Measurements from ENCODE around the gene ENDOD1.
A peak's percentile ranks its signal among the peaks of the same experiment; 100 is the strongest.

The ENDOD1 gene

DNA sequence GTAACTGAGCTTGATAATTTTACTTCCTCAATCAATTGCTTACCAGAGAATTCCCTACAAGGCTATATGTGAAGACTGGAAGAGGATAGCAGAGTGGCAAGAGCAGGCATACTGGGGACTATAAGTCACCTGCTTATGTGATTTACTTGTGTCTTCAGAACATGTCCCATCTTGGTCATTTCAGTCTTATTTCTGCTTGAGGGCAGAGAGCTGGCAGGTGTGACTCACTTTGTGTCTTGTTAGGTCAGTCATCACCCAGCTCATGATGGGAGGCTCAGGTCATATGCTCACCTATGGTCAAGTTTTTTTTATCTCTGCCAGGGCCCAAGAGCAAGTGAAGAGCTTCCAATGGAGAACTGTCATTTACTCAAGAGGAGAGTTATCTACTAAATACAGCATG lies 16.7 kb upstream of the ENDOD1 start:
- H3K4me1 ChIP-seq (ENCODE audit: low read depth, poor library complexity, severe bottlenecking), result peaks cover 34% of the 10 kb centered on the region

DNA sequence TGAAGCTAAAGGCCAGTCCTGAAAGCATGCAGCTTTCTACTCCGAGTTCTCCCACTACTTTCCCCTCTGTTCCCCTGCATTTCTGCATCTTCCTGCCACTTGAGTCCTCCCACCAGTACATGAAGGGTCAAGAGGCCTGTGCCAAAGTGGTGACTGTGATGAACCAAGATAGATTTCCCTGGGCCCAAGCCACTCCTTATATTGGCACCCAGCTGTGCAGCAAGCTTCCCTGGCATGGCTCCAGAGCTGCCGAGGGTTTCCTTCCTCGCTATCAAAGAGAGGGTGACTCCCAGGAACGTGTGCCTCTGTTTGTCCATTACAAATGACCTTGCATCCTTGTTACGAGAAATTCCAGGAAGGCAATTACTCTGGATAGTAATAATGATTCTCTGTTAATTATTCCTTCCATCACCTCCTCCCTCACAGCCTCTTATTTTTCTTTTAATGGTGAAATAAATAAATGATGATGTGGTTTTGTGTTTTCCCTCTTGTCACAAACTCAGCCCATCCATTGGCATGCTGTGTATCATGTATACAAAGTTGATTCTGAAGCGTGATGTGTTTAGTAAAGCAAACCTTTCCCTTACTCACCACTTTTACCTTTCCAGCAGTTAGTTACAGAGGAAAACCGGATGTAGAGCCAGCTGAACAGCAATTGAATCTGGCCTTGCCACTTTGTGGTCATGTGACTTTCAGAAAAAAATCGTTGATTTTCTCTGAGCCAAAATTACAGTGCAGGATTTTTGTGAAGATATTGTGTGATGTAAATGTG lies 14.7 kb upstream of the ENDOD1 start:
- no peaks in the 10 kb centered on the region for H4K20me1 ChIP-seq (ENCODE audit: insufficient read depth)
- H3K4me2 ChIP-seq, result no peak overlapping the region
- H3K9ac ChIP-seq, result no peak overlapping the region
- peaks cover 4% of the 10 kb centered on the region; the same call in 1 of the 2 replicates for H3K79me2 ChIP-seq (ENCODE audit: insufficient read depth, low read depth)
- TF ChIP-seq, protein P1, sequence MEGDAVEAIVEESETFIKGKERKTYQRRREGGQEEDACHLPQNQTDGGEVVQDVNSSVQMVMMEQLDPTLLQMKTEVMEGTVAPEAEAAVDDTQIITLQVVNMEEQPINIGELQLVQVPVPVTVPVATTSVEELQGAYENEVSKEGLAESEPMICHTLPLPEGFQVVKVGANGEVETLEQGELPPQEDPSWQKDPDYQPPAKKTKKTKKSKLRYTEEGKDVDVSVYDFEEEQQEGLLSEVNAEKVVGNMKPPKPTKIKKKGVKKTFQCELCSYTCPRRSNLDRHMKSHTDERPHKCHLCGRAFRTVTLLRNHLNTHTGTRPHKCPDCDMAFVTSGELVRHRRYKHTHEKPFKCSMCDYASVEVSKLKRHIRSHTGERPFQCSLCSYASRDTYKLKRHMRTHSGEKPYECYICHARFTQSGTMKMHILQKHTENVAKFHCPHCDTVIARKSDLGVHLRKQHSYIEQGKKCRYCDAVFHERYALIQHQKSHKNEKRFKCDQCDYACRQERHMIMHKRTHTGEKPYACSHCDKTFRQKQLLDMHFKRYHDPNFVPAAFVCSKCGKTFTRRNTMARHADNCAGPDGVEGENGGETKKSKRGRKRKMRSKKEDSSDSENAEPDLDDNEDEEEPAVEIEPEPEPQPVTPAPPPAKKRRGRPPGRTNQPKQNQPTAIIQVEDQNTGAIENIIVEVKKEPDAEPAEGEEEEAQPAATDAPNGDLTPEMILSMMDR (conservative IDR thresholded peaks at IDR 0.05; ENCODE audit: low read depth, low read length), result no peak
- no peaks in the 10 kb centered on the region for H3K27me3 ChIP-seq (ENCODE audit: insufficient read depth, low read depth)
- no peaks in the 10 kb centered on the region for H3K36me3 ChIP-seq (ENCODE audit: insufficient read depth)
- H2AFZ ChIP-seq (ENCODE audit: low read depth), result no peak overlapping the region
- H3K4me1 ChIP-seq (ENCODE audit: low read depth, poor library complexity, severe bottlenecking), result peaks cover 28% of the 10 kb centered on the region
- no peak overlapping the region for H3K27ac ChIP-seq
- H3K4me3 ChIP-seq (IDR thresholded peaks at IDR 0.05; ENCODE audit: insufficient read depth, low read depth, low read length), result no peak overlapping the region

More for the DNA sequence above, 16.7 kb upstream of the ENDOD1 start:
- H3K4me2 ChIP-seq, result no peak overlapping the region
- no peak overlapping the region for H2AFZ ChIP-seq (ENCODE audit: low read depth)
- no peak overlapping the region for H3K4me3 ChIP-seq (IDR thresholded peaks at IDR 0.05; ENCODE audit: insufficient read depth, low read depth, low read length)
- TF ChIP-seq, protein P1 (conservative IDR thresholded peaks at IDR 0.05; ENCODE audit: low read depth, low read length), result no peak
- H3K27me3 ChIP-seq (ENCODE audit: insufficient read depth, low read depth), result no peaks in the 10 kb centered on the region
- no peak overlapping the region for H3K9ac ChIP-seq
- H3K27ac ChIP-seq, result no peak overlapping the region
- no peaks in the 10 kb centered on the region for H4K20me1 ChIP-seq (ENCODE audit: insufficient read depth)
- no peaks in the 10 kb centered on the region for H3K36me3 ChIP-seq (ENCODE audit: insufficient read depth)
- H3K79me2 ChIP-seq (ENCODE audit: insufficient read depth, low read depth), result peaks cover 21% of the 10 kb centered on the region

DNA sequence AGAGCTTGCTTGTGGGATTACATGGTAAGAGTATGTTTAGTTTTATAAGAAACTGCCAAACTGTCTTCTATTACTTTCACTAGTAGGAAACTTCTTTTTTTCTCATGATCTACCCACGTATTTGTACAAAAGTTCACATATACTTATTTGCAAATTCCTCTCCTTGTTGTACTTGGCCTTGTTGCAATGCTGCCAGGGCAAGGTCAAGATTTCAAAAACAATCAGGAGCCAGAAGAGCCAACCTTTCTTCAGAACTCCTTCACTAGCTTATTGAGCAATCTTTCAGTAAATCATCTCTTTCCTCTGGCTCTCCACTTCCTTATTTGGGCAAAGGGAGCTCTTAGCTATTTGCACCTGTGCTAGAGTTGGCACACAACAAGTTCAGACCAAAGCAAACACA lies 13.2 kb upstream of the ENDOD1 start:
- Histone ChIP-seq H3K36me3 (ENCODE audit: insufficient read depth) (no peaks in the 10 kb centered on the region), H4K20me1 (ENCODE audit: insufficient read depth) (no peaks in the 10 kb centered on the region), H3K4me2 (peak overlapping the region; percentile 54), H3K4me3 (IDR thresholded peaks at IDR 0.05; ENCODE audit: insufficient read depth, low read depth, low read length) (no peak overlapping the region), H3K4me1 (ENCODE audit: low read depth, poor library complexity, severe bottlenecking) (peaks cover 28% of the 10 kb centered on the region), H3K9ac (no peak overlapping the region), H2AFZ (ENCODE audit: low read depth) (no peak overlapping the region), H3K79me2 (ENCODE audit: insufficient read depth, low read depth) (no peaks in the 10 kb centered on the region), H3K27me3 (ENCODE audit: insufficient read depth, low read depth) (no peaks in the 10 kb centered on the region), H3K27ac (no peak overlapping the region)
- TF ChIP-seq, protein P1 (conservative IDR thresholded peaks at IDR 0.05; ENCODE audit: low read depth, low read length), result no peak

DNA sequence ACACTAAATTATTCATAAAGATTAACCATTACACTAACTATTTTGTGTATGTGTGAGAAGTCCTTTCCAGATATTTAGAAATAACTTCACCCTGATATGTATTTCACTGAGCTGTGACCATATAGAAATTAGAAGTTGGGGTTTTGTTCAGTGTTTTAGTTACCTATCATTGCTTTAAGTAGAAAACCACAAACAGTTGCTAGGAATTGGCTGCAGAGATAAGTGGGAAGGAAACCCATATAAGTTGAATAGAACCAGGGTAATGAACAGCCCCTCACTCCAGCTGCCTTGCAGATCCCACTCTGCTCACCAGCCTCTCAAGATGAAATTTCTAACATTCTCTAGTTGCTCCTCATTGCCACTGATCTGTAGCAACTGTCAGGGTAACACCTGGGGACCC lies 12.7 kb upstream of the ENDOD1 start:
- Histone ChIP-seq H4K20me1 (ENCODE audit: insufficient read depth) (no peaks in the 10 kb centered on the region), H3K79me2 (ENCODE audit: insufficient read depth, low read depth) (no peaks in the 10 kb centered on the region), H3K27ac (no peak overlapping the region; the same call in 1 of the 2 replicates), H3K36me3 (ENCODE audit: insufficient read depth) (no peaks in the 10 kb centered on the region), H2AFZ (ENCODE audit: low read depth) (no peak overlapping the region), H3K4me2 (peak overlapping the region; percentile 54; the same call in 1 of the 2 replicates), H3K4me3 (IDR thresholded peaks at IDR 0.05; ENCODE audit: insufficient read depth, low read depth, low read length) (no peak overlapping the region), H3K27me3 (ENCODE audit: insufficient read depth, low read depth) (no peaks in the 10 kb centered on the region), H3K9ac (no peak overlapping the region), H3K4me1 (ENCODE audit: low read depth, poor library complexity, severe bottlenecking) (peaks cover 28% of the 10 kb centered on the region)
- TF ChIP-seq, protein P1 (conservative IDR thresholded peaks at IDR 0.05; ENCODE audit: low read depth, low read length), result no peak

All from KMS-11 (cell line).